ENCODE data around the gene KCNJ14.

DNA sequence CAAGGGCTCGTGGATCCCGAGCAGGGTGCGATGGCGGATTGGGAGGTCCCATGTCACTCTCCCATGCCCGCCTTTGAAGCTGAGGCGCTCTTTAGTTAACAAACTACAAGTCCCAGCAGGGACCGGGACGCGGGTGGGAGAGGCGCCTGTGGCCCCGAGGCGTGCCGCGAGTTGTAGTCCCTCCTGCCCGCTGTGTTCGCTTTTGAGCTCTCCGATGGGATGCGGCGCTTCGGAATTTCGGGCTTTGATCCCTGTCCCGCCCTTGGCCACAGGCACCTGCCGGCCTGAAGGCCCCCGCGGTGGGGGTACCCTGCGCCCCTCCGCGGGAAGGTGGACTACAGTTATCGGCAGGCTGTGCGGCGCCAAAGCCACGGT lies 24.8 kb downstream of the KCNJ14 start:
- TF ChIP-seq TAF1 (IDR thresholded peaks at IDR 0.05; ENCODE audit: borderline replicate concordance, low read depth, low read length) (no peak), POLR2A (IDR thresholded peaks at IDR 0.05; ENCODE audit: low read depth, low read length) (no peak)

Data from GM12892 (cell line).